Suppressor macrophage treated with lipopolysaccharide for 4 hours (primary cell): Measurements from ENCODE around the gene RIBC1.
A peak's percentile ranks its signal among the peaks of the same experiment; 100 is the strongest.
"Not testable (repeated sequence)": the region's sequence is repeated elsewhere in the genome, so short reads cannot be mapped to it uniquely, and the experiment has no call there.

ENCODE experiments used
- DNase-seq: peaks from one replicate; pipeline ENCODE4 v3.0.0-alpha.2; 2020

The RIBC1 gene

GRCh38 chrX:53422861-53423306, at the start of gene RIBC1:
TSS of gene RIBC1 (plus strand) at chrX:53422873. CDS start at chrX:53426277, 3,404 bp downstream.
- no peak for DNase-seq

DNA sequence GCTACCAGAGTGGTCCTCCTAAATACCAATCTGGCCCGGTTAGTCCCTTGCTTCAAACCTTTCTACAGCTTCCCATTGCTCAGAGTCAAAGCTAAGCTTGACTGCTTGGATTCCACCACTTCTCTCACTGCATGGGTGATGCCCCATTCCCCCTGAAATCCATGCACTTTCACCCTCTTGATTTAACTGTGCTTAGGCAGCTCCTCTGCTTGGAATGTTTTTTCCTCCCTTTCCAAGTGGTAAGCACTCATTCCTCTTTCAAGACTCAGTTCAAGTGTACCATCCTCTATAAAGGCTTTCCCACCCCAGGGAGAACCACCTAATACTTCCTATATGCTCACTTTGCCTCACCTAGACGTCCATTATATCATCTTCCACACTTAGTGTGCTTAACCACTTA, 49.4 kb upstream of the RIBC1 start:
- DNase-seq: no peak

GRCh38 chrX:53374222-53374820, 48.4 kb upstream of the RIBC1 start:
- DNase-seq: peak; percentile 77

DNA sequence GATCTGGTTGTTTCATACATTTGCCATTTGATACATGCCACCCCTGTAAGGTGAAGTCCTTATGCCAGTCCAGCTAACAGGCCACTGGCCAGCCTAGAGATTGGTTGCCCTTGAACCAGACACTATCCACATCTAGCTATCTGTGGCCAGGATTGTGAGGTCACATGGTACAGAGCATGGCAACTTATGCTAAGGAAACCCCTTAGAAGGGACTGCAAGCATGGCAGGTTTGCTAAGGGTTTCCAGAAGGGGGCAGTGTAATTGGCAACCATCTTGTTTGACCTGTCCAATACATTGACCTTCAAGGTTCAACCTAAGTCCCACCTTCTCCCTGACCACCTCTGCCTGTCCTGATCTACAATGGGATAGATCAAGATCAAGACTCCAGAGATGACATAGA, 47.8 kb upstream of the RIBC1 start:
- DNase-seq: no peak

- DNase-seq: no peak
Observed at GRCh38 chrX:53376888-53377287, 45.8 kb upstream of the RIBC1 start.

DNA sequence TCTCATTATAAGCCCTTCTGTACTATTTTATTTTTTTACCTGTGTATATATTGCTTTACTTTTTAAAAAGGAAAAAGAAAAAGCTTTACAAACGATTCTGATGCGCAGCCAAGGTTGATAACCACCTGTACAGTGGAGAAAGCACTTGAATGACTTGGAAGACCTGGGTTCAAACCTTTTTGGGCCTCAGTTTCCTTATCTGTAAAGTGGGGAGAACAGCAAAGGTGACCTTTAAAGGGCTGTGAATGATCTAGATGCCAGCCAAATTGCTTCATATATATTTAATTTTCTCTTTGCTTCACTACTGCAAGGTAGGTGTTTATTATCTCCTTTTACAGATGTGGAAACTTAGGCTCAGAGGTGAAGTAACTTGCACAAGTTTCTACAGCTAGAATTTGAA, 45.2 kb upstream of the RIBC1 start:
- DNase-seq: no peak

DNA sequence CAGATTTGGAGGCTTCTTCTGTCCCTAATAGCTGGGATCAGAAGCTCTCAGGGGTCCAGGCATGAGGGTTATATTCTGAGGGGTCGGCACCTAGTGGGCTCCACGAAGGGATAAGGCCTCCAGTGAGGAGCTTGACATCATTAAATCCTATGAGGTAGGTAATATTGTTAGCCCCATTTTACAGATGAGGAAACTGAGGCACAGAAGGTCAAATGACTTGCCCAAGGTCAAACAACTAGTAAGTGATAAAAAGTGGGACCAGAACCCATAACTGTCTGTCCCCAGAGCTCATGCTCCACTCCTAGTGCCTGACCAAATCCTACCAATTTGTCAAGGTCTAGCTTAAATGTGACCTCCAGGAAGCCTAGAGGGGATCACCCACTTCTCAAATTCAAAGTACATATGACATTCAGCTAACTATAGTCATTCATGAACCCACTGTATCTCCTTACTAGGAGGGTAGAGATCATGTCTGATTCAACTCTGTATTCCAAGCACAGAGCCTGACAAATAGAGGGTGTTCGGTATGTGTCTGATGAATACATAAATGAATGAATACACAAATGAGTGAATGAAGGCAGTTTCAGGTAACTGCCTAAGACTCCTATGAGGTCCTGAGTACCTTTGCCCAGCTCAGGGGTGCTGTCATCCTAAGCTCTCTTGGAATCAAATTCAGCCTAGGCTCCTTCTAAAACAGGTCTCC, 43.5 kb upstream of the RIBC1 start:
- no peak for DNase-seq

DNA sequence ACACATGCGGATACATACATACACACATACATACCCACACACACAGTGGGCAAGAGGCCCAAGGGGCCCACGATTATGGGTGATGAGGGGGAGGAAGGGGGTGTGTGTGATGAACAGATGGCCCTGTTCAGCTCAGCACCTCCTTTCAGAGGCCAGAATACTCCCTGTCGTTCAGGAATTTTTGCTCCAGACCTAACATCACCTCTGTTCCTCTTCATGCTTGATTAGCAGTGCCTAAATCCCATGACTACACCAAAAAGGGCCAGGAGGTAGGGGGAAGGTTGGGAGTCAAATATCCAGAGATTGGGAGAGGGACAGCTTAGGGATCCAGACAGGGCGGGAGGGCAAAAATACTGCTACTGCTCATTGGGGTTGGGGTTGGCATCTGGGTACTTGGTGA, 42.9 kb upstream of the RIBC1 start:
- DNase-seq: no peak

DNA sequence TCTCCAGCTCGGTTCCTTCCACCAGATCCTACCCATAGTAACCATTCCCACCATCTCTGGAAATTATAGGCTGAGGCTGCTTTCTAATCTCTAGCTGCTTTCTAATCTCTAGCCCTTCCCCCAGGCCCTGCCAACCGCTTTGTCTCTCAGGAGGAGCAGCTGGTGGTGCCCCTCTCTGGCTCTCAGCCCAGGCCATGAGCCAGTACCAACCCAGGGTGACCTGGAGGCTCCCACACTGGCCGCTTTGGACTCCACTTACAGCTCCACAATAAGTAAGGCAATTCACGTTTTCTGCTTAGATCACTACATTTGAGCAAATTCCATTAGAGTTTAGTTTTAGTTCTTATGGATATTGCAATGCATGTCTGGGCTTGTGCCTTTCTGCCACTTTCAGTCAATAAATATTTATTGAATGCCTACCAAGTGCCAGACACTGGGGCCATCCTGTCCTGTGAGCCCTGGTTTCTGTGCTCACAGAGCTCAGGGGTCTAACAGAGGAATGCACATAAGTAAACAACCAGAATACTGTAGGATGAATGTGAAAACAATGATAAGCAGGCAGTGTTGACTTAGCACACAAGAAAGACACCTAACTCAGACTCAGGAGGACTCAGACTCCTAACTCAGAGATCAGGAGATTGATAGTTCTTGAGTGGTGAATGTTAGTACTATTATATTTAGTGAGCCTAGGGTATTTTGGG, 39.1 kb upstream of the RIBC1 start:
- no peak for DNase-seq

- DNase-seq: no peak
Observed at GRCh38 chrX:53395605-53396298, 26.9 kb upstream of the RIBC1 start.

DNA sequence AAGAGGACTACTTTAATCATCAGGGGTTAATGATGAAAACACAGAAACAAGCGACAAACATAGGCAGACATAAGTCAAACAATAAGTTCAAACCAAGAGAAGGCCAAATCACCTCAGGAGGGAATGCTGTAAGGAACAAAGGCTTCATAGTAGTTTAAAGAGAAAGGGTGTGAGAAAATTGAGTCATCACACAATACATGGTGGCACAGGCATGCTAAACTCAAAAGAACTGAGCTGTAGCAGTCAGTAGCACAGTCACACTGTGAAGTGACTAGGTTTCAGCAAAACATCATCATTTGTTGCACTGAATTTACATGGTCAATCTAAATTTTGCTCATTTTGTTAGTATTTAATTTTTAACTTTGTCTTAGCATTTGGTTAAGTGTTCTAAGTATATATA, 24.5 kb upstream of the RIBC1 start:
- DNase-seq: no peak

DNA sequence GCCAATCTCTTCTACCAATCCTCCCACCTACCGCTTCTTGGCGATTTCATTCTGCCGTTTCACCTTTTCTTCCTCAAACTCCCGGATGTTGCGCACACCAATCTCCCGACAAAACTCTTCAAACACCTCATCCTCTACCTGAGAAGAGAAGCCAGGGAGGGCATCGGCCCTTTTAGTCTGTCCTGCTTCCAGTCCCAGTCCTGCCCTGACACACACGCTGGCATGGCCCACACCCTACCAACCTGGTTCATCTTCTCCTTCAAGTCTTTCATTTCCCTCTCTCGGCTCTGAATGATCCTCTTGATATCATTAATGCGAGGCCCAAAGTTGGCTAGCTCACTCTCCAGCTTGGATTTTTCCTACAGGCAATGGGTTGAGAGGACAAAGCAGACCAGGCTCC, 19.1 kb upstream of the RIBC1 start:
- DNase-seq: no peak

DNA sequence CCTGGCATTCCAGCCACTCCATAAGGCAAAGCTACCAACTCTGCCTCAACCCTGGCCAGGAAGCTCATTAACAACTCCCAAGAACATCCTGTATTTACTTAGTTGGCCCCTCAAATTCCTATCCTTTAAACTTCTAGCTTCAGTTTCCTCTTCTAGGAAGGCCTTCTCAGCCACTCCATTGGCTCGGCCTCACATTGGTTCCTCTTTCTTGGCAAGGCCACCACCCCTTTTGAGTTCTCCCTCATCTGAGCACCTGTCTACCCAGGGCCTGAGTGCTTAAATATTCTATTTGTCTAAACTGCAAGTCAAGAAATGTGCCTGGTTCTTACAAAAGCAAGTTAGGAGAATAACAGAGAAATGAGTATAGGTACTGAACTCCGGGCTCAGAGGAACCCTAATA, 10.2 kb upstream of the RIBC1 start:
- DNase-seq: no peak

GRCh38 chrX:53420351-53420750, 2.3 kb upstream of the RIBC1 start:
- DNase-seq: not testable (repeated sequence)

- DNase-seq: no peak
Observed at GRCh38 chrX:53421125-53421524, 1.5 kb upstream of the RIBC1 start.

DNA sequence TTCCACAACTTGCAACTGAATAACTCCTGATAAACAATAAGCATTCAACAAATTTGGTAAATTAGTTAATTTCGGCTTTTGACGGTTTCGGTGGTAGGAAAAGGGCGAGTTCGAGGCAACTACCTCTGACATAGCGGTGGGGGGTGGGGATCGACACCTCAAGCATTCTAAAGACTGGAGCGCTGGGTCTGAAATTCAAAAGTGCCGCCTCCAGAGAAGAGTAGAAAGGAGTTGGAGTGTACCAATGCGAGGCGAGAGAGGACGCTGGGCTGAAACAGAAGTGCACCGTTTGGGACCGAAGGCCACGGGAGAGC, 944 bp upstream of the RIBC1 start:
- DNase-seq: no peak

DNA sequence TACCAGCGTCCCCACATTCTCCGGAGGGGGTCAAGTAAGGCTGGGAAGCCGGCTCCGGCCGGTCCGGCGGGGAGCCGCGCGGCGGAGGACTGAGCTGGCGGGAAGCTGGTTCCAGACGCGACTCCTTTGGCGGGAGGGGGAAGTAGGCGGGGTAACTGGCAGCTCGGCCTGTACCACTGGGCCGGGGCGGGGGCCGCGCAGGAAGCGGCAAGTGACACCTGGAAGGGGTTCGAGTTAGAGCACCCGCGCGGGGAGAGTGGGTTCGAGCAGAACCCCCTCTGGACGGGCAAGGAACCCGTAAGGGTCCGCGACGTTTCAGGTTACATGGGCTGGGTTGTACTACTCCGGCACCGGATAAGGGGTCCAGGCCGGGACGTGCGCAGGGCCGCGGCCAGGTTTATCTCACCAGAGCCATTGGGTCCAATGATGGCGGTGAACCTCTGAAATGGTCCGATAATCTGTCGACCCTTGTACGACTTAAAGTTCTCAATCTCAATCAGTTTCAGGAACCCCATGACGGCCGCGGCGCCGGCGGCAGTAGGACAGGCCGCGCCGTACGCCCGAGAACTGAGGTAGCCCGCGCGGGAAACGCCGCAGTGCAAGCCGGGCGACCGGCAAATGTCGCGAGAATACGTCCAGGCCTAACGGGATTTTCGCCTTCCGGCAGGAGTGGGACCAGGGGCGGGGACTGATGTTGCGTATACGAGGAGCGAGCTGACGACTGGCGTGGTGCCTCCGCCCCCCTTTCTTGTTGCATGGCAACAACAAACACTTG, 400 bp upstream of the RIBC1 start, which contains the start of gene SMC1A:
TSS of gene SMC1A (minus strand) at position 569 of the 775 bp plus-strand sequence. CDS start at position 515, 54 bp downstream.
- DNase-seq: peak; percentile 96

- no peak for DNase-seq
Observed at GRCh38 chrX:53429755-53430154, 7.1 kb downstream of the RIBC1 start.

- no peak for DNase-seq
Observed at GRCh38 chrX:53430231-53430630, 7.6 kb downstream of the RIBC1 start.

- peak; percentile 88 for DNase-seq
Observed at GRCh38 chrX:53433651-53434639, 11.3 kb downstream of the RIBC1 start, which contains the start of gene HSD17B10. TSS of gene HSD17B10 (minus strand) at chrX:53434370. CDS start at chrX:53434345, 25 bp downstream.

DNA sequence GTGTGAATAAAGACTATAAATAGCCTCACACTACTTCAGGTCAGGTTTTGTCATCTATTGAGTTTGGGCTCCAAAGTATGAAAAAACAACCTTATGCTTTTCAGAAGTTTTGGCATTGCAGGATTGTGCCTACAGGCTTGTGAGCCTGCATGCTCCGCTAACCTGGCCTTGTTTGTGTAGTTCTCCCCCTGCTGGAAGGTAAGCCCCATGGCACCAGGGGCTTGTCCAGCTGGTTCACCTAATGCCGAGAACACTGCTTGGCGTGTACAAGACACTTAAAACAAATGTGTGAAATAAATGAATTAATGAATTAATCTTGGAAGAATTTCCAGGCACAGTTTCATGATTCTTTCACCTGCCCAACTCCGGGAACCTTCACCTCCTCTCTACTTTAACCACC, 13.3 kb downstream of the RIBC1 start:
- peak; percentile 65 for DNase-seq
